ENCODE data around the gene FGF10.

FGF10 gene

GRCh38 chr5:44332285-44332971, 56.8 kb downstream of the FGF10 start:
- TF ChIP-seq, protein P1, sequence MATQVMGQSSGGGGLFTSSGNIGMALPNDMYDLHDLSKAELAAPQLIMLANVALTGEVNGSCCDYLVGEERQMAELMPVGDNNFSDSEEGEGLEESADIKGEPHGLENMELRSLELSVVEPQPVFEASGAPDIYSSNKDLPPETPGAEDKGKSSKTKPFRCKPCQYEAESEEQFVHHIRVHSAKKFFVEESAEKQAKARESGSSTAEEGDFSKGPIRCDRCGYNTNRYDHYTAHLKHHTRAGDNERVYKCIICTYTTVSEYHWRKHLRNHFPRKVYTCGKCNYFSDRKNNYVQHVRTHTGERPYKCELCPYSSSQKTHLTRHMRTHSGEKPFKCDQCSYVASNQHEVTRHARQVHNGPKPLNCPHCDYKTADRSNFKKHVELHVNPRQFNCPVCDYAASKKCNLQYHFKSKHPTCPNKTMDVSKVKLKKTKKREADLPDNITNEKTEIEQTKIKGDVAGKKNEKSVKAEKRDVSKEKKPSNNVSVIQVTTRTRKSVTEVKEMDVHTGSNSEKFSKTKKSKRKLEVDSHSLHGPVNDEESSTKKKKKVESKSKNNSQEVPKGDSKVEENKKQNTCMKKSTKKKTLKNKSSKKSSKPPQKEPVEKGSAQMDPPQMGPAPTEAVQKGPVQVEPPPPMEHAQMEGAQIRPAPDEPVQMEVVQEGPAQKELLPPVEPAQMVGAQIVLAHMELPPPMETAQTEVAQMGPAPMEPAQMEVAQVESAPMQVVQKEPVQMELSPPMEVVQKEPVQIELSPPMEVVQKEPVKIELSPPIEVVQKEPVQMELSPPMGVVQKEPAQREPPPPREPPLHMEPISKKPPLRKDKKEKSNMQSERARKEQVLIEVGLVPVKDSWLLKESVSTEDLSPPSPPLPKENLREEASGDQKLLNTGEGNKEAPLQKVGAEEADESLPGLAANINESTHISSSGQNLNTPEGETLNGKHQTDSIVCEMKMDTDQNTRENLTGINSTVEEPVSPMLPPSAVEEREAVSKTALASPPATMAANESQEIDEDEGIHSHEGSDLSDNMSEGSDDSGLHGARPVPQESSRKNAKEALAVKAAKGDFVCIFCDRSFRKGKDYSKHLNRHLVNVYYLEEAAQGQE (IDR thresholded peaks at IDR 0.05; ENCODE audit: insufficient read depth in 1 of 2, low read depth in 2 of 2, low read length in 2 of 2) = no peak
- no peak for TF ChIP-seq FOXP2 (optimal IDR thresholded peaks at IDR 0.05; ENCODE audit: borderline replicate concordance, extremely low read depth, extremely low read length, insufficient read depth)

- TF ChIP-seq, protein P1 (IDR thresholded peaks at IDR 0.05; ENCODE audit: insufficient read depth in 1 of 2, low read depth in 2 of 2, low read length in 2 of 2) = no peak
- TF ChIP-seq FOXP2 (optimal IDR thresholded peaks at IDR 0.05; ENCODE audit: borderline replicate concordance, extremely low read depth, extremely low read length, insufficient read depth) (no peak), POLR2AphosphoS5 (IDR thresholded peaks at IDR 0.05; ENCODE audit: low read depth, low read length) (no peak), TAF1 (IDR thresholded peaks at IDR 0.05; ENCODE audit: borderline replicate concordance, insufficient read depth, low read length) (no peak), SIN3A (IDR thresholded peaks at IDR 0.05; ENCODE audit: borderline replicate concordance, insufficient read depth, low read length) (no peak)
These were observed 57.7 kb downstream of the FGF10 start for GRCh38 chr5:44331471-44332050.

DNA sequence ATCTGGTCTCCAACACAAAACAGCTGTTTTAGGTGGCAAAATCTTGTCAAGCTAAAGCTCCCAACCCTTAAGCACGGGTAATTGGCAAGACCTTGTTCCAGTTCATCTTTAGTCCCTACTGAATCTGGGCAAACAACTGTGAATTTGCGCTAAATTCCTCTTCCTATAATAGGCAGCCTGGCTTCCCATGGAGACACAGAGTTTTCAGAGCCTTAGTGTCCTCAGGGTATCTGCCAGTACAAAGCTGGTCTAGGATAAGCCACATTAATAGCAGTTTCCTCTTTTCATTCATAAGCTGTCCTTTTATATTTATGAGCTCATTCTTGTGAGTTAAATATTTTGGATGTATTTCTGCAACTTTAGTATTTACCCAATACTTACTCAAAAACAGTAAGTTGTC, 59.5 kb downstream of the FGF10 start:
- no peak for TF ChIP-seq POLR2AphosphoS5 (IDR thresholded peaks at IDR 0.05; ENCODE audit: low read depth, low read length)
- no peak for TF ChIP-seq TAF1 (IDR thresholded peaks at IDR 0.05; ENCODE audit: borderline replicate concordance, insufficient read depth, low read length)
- TF ChIP-seq FOXP2 (optimal IDR thresholded peaks at IDR 0.05; ENCODE audit: borderline replicate concordance, extremely low read depth, extremely low read length, insufficient read depth) = no peak
- TF ChIP-seq, protein P1 (IDR thresholded peaks at IDR 0.05; ENCODE audit: insufficient read depth in 1 of 2, low read depth in 2 of 2, low read length in 2 of 2) = no peak
- no peak for TF ChIP-seq SIN3A (IDR thresholded peaks at IDR 0.05; ENCODE audit: borderline replicate concordance, insufficient read depth, low read length)

GRCh38 chr5:44321144-44321725, 68.0 kb downstream of the FGF10 start:
- TF ChIP-seq POLR2AphosphoS5 (IDR thresholded peaks at IDR 0.05; ENCODE audit: low read depth, low read length) (no peak), FOXP2 (optimal IDR thresholded peaks at IDR 0.05; ENCODE audit: borderline replicate concordance, extremely low read depth, extremely low read length, insufficient read depth) (no peak), TAF1 (IDR thresholded peaks at IDR 0.05; ENCODE audit: borderline replicate concordance, insufficient read depth, low read length) (no peak), SIN3A (IDR thresholded peaks at IDR 0.05; ENCODE audit: borderline replicate concordance, insufficient read depth, low read length) (no peak)
- TF ChIP-seq, protein P1 (IDR thresholded peaks at IDR 0.05; ENCODE audit: insufficient read depth in 1 of 2, low read depth in 2 of 2, low read length in 2 of 2) = no peak
